Ishikawa (cell line): ENCODE measurements around the gene SELENOM.

ENCODE experiments used
- CEBPB ChIP-seq: IDR thresholded peaks from 2 replicates; pipeline ENCODE4 v1.6.1; 2012
- CREB1 ChIP-seq: IDR thresholded peaks from 2 replicates; pipeline ENCODE4 v1.6.1; 2012; ENCODE audit warnings: low read depth
- EGR1 ChIP-seq: IDR thresholded peaks from 2 replicates; pipeline ENCODE4 v1.6.1; 2012
- EP300 ChIP-seq: IDR thresholded peaks from 2 replicates; pipeline ENCODE4 v1.6.1; 2012; ENCODE audit warnings: borderline replicate concordance
- FOXM1 ChIP-seq: IDR thresholded peaks from 2 replicates; pipeline ENCODE4 v1.6.1; 2012; ENCODE audit warnings: low read depth, borderline replicate concordance
- NFIC ChIP-seq: IDR thresholded peaks from 2 replicates; pipeline ENCODE4 v1.6.1; 2012
- RAD21 ChIP-seq: IDR thresholded peaks from 2 replicates; pipeline ENCODE4 v1.6.1; 2012; ENCODE audit warnings: low read depth
- REST ChIP-seq: IDR thresholded peaks from 2 replicates; pipeline ENCODE4 v1.6.1; 2012; ENCODE audit warnings: low read depth, mild to moderate bottlenecking
- TAF1 ChIP-seq: IDR thresholded peaks from 2 replicates; pipeline ENCODE4 v1.6.1; 2012; ENCODE audit warnings: low read depth, mild to moderate bottlenecking
- TCF12 ChIP-seq: IDR thresholded peaks from 2 replicates; pipeline ENCODE4 v1.6.1; 2012; ENCODE audit warnings: low read depth
- TEAD4 ChIP-seq: IDR thresholded peaks from 2 replicates; pipeline ENCODE4 v1.6.1; 2012
- YY1 ChIP-seq: IDR thresholded peaks from 2 replicates; pipeline ENCODE4 v1.6.1; 2012; ENCODE audit warnings: low read depth
- ZBTB7A ChIP-seq: IDR thresholded peaks from 2 replicates; pipeline ENCODE4 v1.6.1; 2012; ENCODE audit warnings: low read depth
- TF ChIP-seq, protein P1 (sequence below): IDR thresholded peaks from 2 replicates; pipeline ENCODE4 v1.6.1; 2012
- TF ChIP-seq, protein P2 (sequence below): IDR thresholded peaks from 2 replicates; pipeline ENCODE4 v1.6.1; 2012

SELENOM gene

DNA sequence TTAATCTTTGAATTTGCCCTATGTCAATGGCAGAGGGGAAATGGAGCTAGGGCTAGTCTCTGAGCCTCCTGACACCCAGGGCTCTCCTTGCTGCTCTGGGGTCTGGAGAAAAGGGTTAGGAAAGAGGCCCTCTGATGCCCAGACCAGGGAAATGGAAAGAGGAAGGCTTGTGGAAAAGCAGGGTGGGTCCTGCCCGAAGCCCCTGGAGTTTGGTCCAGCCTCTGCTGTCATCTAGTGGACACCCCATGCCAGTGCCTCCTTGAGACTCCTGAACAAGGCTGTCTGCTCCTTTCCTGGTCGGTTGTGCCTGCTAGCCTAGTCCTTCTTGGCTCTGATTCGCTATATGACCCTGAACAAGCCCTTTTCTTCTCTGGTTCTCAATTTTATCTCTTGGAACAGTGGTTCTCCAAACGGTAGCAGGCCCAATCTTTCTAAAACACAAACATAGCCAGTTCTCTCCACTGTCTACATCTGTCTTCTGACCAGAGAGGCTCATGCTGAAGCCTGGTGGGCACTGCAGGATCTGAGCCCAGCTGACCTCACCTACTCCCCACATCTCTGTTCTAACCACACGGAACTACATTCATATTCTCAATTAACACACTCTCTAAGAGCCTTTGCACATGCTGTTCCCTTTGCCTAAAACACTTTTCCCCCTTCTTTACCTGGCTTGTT is 41.7 kb upstream of the SELENOM start:
- TF ChIP-seq RAD21 (peak; percentile 99), ZBTB7A (peak; percentile 55; the same call in 1 of the 2 replicates), EP300 (no peak)

GRCh38 chr22:31148488-31148887 is 41.1 kb upstream of the SELENOM start:
- TF ChIP-seq FOXM1 (no peak), REST (no peak), ZBTB7A (no peak), EP300 (no peak), TEAD4 (no peak), TAF1 (no peak), NFIC (no peak), CEBPB (no peak), RAD21 (no peak), YY1 (no peak), TCF12 (no peak), EGR1 (no peak), CREB1 (no peak)
- TF ChIP-seq, protein P1, sequence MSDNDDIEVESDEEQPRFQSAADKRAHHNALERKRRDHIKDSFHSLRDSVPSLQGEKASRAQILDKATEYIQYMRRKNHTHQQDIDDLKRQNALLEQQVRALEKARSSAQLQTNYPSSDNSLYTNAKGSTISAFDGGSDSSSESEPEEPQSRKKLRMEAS: no peak
- TF ChIP-seq, protein P2, sequence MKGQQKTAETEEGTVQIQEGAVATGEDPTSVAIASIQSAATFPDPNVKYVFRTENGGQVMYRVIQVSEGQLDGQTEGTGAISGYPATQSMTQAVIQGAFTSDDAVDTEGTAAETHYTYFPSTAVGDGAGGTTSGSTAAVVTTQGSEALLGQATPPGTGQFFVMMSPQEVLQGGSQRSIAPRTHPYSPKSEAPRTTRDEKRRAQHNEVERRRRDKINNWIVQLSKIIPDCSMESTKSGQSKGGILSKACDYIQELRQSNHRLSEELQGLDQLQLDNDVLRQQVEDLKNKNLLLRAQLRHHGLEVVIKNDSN: no peak

GRCh38 chr22:31144223-31144622 is 36.9 kb upstream of the SELENOM start:
- TF ChIP-seq TEAD4 (no peak), FOXM1 (no peak), NFIC (no peak), CEBPB (no peak), YY1 (no peak), ZBTB7A (no peak), EGR1 (no peak), RAD21 (no peak), CREB1 (no peak), TCF12 (no peak), REST (no peak)
- TF ChIP-seq, protein P1: no peak
- TF ChIP-seq, protein P2: no peak

DNA sequence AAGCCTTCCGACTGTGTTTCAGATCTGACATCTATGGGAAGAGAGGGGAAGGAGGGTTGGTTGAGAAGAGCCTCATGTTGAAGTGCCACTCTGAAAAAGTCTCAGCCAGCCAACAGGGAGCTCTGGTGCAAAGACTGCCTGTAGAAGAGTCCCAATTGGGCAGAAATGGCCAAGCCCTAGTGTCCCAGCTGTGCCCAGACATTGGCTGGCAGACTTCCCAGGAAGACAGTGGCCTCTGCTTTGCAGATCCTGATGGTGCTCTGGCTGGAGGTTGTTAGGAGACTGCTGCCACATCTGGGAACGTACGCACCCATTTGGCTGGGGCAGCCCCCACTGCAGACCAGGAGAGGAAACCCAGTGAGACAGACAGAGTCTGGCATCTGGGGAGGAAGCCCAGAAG is 36.2 kb upstream of the SELENOM start:
- TF ChIP-seq FOXM1: no peak
- no peak for TF ChIP-seq RAD21
- TF ChIP-seq NFIC: no peak
- TF ChIP-seq TEAD4: no peak

GRCh38 chr22:31143038-31143437 is 35.7 kb upstream of the SELENOM start:
- TF ChIP-seq TEAD4 (no peak), RAD21 (no peak), CEBPB (no peak)

DNA sequence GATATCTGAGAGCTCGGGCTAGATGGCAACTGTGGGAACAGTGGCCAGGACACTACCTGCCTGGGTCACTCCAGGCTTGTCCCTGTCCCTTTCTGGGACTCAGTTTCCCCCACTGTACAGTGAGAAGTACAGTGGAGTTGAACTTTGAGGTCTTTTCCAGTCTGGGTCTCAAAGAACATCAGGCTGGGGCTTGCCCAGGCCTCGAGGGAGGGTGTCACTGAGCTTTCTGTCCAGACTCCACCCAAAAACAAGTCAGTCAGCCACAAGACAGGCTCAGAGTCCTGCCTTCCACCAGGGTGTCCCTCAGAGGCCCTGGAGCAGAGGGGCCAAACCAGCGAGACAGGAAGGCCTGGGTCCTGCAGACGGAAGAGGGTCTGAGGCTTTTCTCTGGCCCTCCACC is 34.9 kb upstream of the SELENOM start:
- TF ChIP-seq NFIC (no peak), TCF12 (no peak), CEBPB (no peak), YY1 (no peak), RAD21 (no peak), ZBTB7A (no peak), CREB1 (no peak)

DNA sequence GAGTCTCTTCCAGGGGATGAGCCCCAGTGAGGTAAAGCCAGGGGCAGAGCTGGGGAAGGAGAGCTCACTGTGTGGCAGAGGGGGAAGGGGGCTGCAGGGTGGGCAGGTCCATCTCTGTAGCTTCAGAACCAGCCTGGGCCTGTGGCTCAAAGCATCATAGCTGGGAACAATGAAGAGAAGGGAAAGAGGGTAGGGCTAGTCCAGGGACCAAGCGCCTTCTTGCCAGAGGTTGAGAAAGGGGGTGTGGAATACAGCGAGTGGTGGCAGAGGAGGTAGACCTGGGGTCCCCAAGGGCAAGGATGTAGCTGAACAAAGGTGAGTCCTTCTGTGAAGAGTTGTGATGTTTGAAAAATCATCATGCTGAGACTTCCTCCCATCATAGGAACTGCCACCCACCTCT is 34.2 kb upstream of the SELENOM start:
- TF ChIP-seq EGR1: no peak
- no peak for TF ChIP-seq CEBPB
- no peak for TF ChIP-seq FOXM1
- TF ChIP-seq YY1: no peak
- TF ChIP-seq REST: no peak
- TF ChIP-seq, protein P1: no peak
- TF ChIP-seq NFIC: no peak
- TF ChIP-seq, protein P2: no peak
- no peak for TF ChIP-seq EP300
- TF ChIP-seq TCF12: no peak
- no peak for TF ChIP-seq TEAD4
- no peak for TF ChIP-seq RAD21
- TF ChIP-seq TAF1: no peak
- no peak for TF ChIP-seq CREB1
- TF ChIP-seq ZBTB7A: no peak
